Transverse colon (tissue), 4 donors: Measurements from ENCODE around the gene GP1BA.

ENCODE experiments used
- EP300 ChIP-seq: sonication (generic); formaldehyde crosslinking; IDR thresholded peaks from one replicate; pipeline ENCODE4 v1.6.1; 2017; ENCODE audit warnings: antibody characterized with exemption, low read depth
- POLR2A ChIP-seq: fragments of 450-650 bp; IDR thresholded peaks from one replicate; pipeline ENCODE4 v1.6.1; 2016; ENCODE audit warnings: antibody characterized with exemption, mild to moderate bottlenecking, moderate library complexity
- POLR2AphosphoS5 ChIP-seq, 3 donors: sonication (generic); formaldehyde crosslinking; IDR thresholded peaks; one replicate each; pipeline ENCODE4 v1.6.1; 2016; ENCODE audit warnings: antibody characterized with exemption in 3 of 3
- TF ChIP-seq, protein P1 (sequence below), 5 experiments: fragments of 200-600 bp in 3 of 5; fragments of 450-650 bp in 2 of 5; sonication (generic) in 3 of 5; IDR thresholded peaks; 1 replicate in 2 of 5; 2 replicates in 3 of 5; pipeline ENCODE4 v1.5.1; 2016 to 2017; ENCODE audit warnings: antibody characterized with exemption in 5 of 5, inconsistent platforms in 3 of 5, mild to moderate bottlenecking in 2 of 5, moderate library complexity in 1 of 5

DNA sequence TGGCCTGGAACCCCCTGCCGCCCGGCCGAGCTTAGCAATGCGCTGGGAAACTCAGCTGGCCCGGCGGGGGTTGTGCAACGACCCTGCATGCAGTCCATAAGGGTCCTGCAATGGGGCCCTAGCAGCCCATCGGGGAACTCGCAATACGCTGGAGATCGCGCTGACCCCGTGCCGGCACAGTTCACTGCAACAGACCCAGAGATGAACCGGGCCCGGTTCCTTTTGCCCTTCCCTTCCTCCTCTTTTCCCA, 7.4 kb downstream of the GP1BA start:
- TF ChIP-seq, protein P1, sequence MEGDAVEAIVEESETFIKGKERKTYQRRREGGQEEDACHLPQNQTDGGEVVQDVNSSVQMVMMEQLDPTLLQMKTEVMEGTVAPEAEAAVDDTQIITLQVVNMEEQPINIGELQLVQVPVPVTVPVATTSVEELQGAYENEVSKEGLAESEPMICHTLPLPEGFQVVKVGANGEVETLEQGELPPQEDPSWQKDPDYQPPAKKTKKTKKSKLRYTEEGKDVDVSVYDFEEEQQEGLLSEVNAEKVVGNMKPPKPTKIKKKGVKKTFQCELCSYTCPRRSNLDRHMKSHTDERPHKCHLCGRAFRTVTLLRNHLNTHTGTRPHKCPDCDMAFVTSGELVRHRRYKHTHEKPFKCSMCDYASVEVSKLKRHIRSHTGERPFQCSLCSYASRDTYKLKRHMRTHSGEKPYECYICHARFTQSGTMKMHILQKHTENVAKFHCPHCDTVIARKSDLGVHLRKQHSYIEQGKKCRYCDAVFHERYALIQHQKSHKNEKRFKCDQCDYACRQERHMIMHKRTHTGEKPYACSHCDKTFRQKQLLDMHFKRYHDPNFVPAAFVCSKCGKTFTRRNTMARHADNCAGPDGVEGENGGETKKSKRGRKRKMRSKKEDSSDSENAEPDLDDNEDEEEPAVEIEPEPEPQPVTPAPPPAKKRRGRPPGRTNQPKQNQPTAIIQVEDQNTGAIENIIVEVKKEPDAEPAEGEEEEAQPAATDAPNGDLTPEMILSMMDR (IDR thresholded peaks at IDR 0.05): peak in 1 of 5 experiments; percentile 22
- TF ChIP-seq POLR2AphosphoS5 (IDR thresholded peaks at IDR 0.05) (no peak), POLR2A (no peak), EP300 (no peak)
